CD4-positive, alpha-beta T cell treated with Interleukin-15 for 4 hours (primary cell): Measurements from ENCODE around the gene CACNB1.

ENCODE experiments used
- DNase-seq: peaks from one replicate; pipeline ENCODE4 v3.0.0-alpha.2; 2020; ENCODE audit warnings: low spot score

The CACNB1 gene

GRCh38 chr17:39225959-39226683 is 28.7 kb upstream of the CACNB1 start:
- DNase-seq, result peak; percentile 36

- no peak for DNase-seq
Measured at GRCh38 chr17:39225308-39225958, 28.0 kb upstream of the CACNB1 start, which contains the start of gene STAC2. Gene STAC2 (minus strand): TSS chr17:39225945. CDS start chr17:39225502, 443 bp downstream.

- no peak for DNase-seq
Measured at GRCh38 chr17:39224778-39225307, 27.4 kb upstream of the CACNB1 start.

GRCh38 chr17:39223907-39224777 is 26.7 kb upstream of the CACNB1 start:
- DNase-seq, result no peak

- DNase-seq, result no peak
Measured at GRCh38 chr17:39222866-39223834, 25.7 kb upstream of the CACNB1 start.

- DNase-seq, result no peak
Measured at GRCh38 chr17:39222151-39222550, 24.7 kb upstream of the CACNB1 start.

- no peak for DNase-seq
Measured at GRCh38 chr17:39221572-39221971, 24.1 kb upstream of the CACNB1 start.

GRCh38 chr17:39219647-39220154 is 22.2 kb upstream of the CACNB1 start:
- no peak for DNase-seq

GRCh38 chr17:39218906-39219305 is 21.4 kb upstream of the CACNB1 start:
- DNase-seq, result no peak

GRCh38 chr17:39217734-39218369 is 20.4 kb upstream of the CACNB1 start:
- DNase-seq, result no peak

- no peak for DNase-seq
Measured at GRCh38 chr17:39213852-39214251, 16.4 kb upstream of the CACNB1 start.

GRCh38 chr17:39212841-39213480 is 15.5 kb upstream of the CACNB1 start:
- no peak for DNase-seq

- DNase-seq, result no peak
Measured at GRCh38 chr17:39212195-39212810, 14.8 kb upstream of the CACNB1 start.

GRCh38 chr17:39210093-39210434 is 12.6 kb upstream of the CACNB1 start:
- no peak for DNase-seq

GRCh38 chr17:39209317-39210092 is 12.0 kb upstream of the CACNB1 start:
- DNase-seq, result peak; percentile 63

GRCh38 chr17:39208893-39209292 is 11.4 kb upstream of the CACNB1 start:
- no peak for DNase-seq

GRCh38 chr17:39208136-39208535 is 10.7 kb upstream of the CACNB1 start:
- DNase-seq, result no peak

- DNase-seq, result no peak
Measured at GRCh38 chr17:39205112-39205526, 7.7 kb upstream of the CACNB1 start.

GRCh38 chr17:39204245-39204644 is 6.8 kb upstream of the CACNB1 start:
- no peak for DNase-seq
